GM12873 (cell line): Measurements from ENCODE around the gene SLC39A10.

Source experiments
- CTCF ChIP-seq: IDR thresholded peaks from 2 replicates; pipeline ENCODE4 v1.5.1; 2012; ENCODE audit warnings: low read depth, mild to moderate bottlenecking, moderate library complexity, low read length, control low read depth; ENCODE audit not compliant: insufficient read depth; ENCODE audit errors: missing control alignments

Gene SLC39A10

GRCh38 chr2:195638750-195639149 lies 18.3 kb upstream of the SLC39A10 start:
- no peak for TF ChIP-seq CTCF

GRCh38 chr2:195639238-195639858 lies 17.7 kb upstream of the SLC39A10 start:
- TF ChIP-seq CTCF: no peak

DNA sequence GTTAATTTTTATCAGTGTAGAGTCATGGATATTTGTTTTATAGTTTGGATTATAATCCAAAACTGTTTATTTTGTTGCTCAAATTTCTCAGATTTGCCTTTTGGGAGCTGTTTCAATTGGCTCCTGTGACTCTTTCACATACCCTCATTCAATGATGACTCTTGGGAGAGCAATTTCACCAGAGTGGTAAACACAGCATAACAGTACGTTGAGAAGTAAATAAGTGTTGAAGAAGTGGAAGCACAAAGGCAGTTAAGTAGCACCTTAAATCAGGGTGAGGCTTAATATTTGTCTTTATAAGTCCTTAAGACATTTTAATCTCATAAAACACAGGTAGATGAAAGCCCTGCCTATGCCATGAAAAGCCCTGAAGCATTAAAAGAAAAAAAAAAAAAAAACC lies 17.1 kb upstream of the SLC39A10 start:
- TF ChIP-seq CTCF: no peak

DNA sequence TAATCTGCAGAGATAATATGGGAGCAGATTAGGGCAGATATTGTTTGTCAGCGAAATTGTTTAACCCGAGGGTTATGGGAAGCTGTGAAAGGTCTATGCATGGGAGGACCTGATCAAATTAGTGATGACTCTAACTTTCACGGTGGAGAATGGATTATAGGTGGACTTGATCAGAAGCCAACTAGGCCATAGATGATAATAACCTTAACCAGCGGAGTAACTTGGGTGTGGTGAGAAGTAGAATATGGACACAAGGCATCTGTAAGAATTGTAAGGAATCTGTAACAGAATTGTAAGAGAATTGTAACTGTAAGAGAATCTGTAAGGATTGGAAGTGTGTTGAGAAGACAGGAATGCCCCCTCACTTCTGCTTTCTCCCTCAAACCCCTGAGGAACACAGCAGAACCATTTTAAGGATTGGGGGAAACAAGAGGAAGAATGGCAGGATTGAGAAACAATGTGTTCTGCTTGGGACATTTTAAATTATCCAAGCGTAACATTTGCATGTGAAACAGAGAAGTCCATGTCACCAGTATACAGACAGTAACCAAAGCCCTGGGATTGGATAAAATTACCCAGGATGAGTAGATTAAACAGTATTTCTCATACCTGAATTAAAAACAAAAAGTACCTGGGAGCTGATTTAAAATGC lies 14.9 kb upstream of the SLC39A10 start:
- no peak for TF ChIP-seq CTCF

GRCh38 chr2:195642679-195643068 lies 14.4 kb upstream of the SLC39A10 start:
- TF ChIP-seq CTCF: no peak

DNA sequence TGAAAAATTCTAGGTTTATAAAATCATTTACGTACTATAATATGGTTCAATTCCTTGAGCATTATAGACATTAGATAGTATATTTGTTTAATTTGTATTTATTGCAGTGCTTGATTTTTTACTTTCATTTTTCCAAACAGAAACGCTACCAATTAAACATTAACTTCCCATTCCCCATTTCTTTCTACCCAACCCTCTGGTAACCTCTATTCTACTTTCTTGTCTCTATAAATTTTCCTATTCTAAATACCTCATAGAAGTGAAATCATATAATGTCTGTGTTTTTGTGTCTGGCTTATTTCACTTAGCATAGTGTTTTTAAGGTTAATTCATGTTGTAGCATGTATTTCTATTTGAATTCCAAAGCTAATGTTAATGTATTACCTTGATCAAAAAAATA lies 11.6 kb upstream of the SLC39A10 start:
- TF ChIP-seq CTCF: no peak

- TF ChIP-seq CTCF: no peak
Observed at GRCh38 chr2:195646424-195646823, 10.6 kb upstream of the SLC39A10 start.
